GM23338 (cell line): ENCODE data around the gene DROSHA. TPM values are rescaled to one million over a fixed set of nuclear protein-coding genes. Genes with fewer than 3 reads are reported as not detected.

Experiments
- ATAC-seq: fragments of 200-7000 bp; cut with Tn5 transposase; 3 replicates; pipeline ENCODE4 v1.9.1; 2020
- DNase-seq: peaks from one replicate; pipeline ENCODE4 v3.0.0-alpha.2; 2015; ENCODE audit warnings: low spot score
- H2AFZ ChIP-seq: fragments of 200-600 bp; sonication (generic); 2 replicates; pipeline ENCODE4 v1.8.0; 2016; ENCODE audit warnings: antibody characterized with exemption, mild to moderate bottlenecking, moderate library complexity
- H3F3A ChIP-seq: fragments of 200-600 bp; sonication (generic); replicated peaks from 2 replicates; pipeline ENCODE4 v1.8.0; 2017; ENCODE audit warnings: antibody characterized with exemption, mixed run types, low read depth
- H3K27ac ChIP-seq: fragments of 200-600 bp; sonication (generic); 2 replicates; pipeline ENCODE4 v1.6.1; 2016; ENCODE audit warnings: low read depth
- H3K27me3 ChIP-seq: fragments of 200-600 bp; sonication (generic); 2 replicates; pipeline ENCODE4 v1.8.0; 2016; ENCODE audit warnings: mild to moderate bottlenecking, mixed run types, moderate library complexity; ENCODE audit not compliant: insufficient read depth
- H3K36me3 ChIP-seq: fragments of 200-600 bp; sonication (generic); 2 replicates; pipeline ENCODE4 v1.8.0; 2016; ENCODE audit warnings: mild to moderate bottlenecking; ENCODE audit not compliant: insufficient read depth
- H3K4me1 ChIP-seq: fragments of 200-600 bp; sonication (generic); 2 replicates; pipeline ENCODE4 v1.8.0; 2016; ENCODE audit warnings: mild to moderate bottlenecking, moderate library complexity; ENCODE audit not compliant: insufficient read depth
- H3K4me2 ChIP-seq: fragments of 200-600 bp; sonication (generic); 2 replicates; pipeline ENCODE4 v1.7.1; 2017; ENCODE audit warnings: mixed run types
- H3K4me3 ChIP-seq: fragments of 200-600 bp; sonication (generic); 2 replicates; pipeline ENCODE4 v1.6.1; 2016; ENCODE audit warnings: mixed run types
- H3K79me2 ChIP-seq: fragments of 200-600 bp; sonication (generic); replicated peaks from 2 replicates; pipeline ENCODE4 v1.8.0; 2017; ENCODE audit warnings: mild to moderate bottlenecking; ENCODE audit not compliant: insufficient read depth
- H3K9me2 ChIP-seq: fragments of 200-600 bp; sonication (generic); 2 replicates; pipeline ENCODE4 v1.8.0; 2017; ENCODE audit not compliant: insufficient read depth
- H4K20me1 ChIP-seq: fragments of 200-600 bp; sonication (generic); replicated peaks from 2 replicates; pipeline ENCODE4 v1.8.0; 2017; ENCODE audit warnings: mild to moderate bottlenecking; ENCODE audit not compliant: insufficient read depth
- H3K27ac Mint-ChIP-seq: 2 replicates; pipeline ENCODE4 v1.8.0; 2020; ENCODE audit warnings: inconsistent platforms, mild to moderate bottlenecking, moderate library complexity, mixed read lengths
- H3K27me3 Mint-ChIP-seq: 3 replicates; pipeline ENCODE4 v1.8.0; 2022; ENCODE audit warnings: low read depth, mild to moderate bottlenecking, moderate library complexity, mixed read lengths, inconsistent platforms; ENCODE audit not compliant: insufficient read depth, poor library complexity
- H3K36me3 Mint-ChIP-seq: 3 replicates; pipeline ENCODE4 v1.8.0; 2021; ENCODE audit warnings: low read depth, mild to moderate bottlenecking, inconsistent platforms, moderate library complexity, mixed read lengths
- H3K4me1 Mint-ChIP-seq: 3 replicates; pipeline ENCODE4 v1.8.0; 2020; ENCODE audit warnings: mild to moderate bottlenecking, inconsistent platforms, mixed read lengths
- H3K4me3 Mint-ChIP-seq: 3 replicates; pipeline ENCODE4 v1.8.0; 2021; ENCODE audit warnings: moderate library complexity, mild to moderate bottlenecking, inconsistent platforms, mixed read lengths
- H3K9me3 Mint-ChIP-seq: 3 replicates; pipeline ENCODE4 v1.8.0; 2020; ENCODE audit warnings: moderate library complexity, mild to moderate bottlenecking, inconsistent platforms, mixed read lengths
- EZH2 ChIP-seq: fragments of 200-600 bp; sonication (generic); IDR thresholded peaks from one replicate; pipeline ENCODE4 v1.8.0; 2017; ENCODE audit warnings: antibody characterized with exemption, mild to moderate bottlenecking, low read depth; ENCODE audit not compliant: unreplicated experiment
- EZH2phosphoT487 ChIP-seq: fragments of 200-600 bp; sonication (generic); IDR thresholded peaks from one replicate; pipeline ENCODE4 v1.8.1; 2018; ENCODE audit warnings: antibody characterized with exemption; ENCODE audit not compliant: unreplicated experiment
- JUNB ChIP-seq: IDR thresholded peaks from one replicate; pipeline ENCODE4 v1.6.1; 2016; ENCODE audit warnings: antibody characterized with exemption; ENCODE audit not compliant: unreplicated experiment
- NANOG ChIP-seq: IDR thresholded peaks from 2 replicates; pipeline ENCODE4 v1.6.1; 2016; ENCODE audit warnings: antibody characterized with exemption, borderline replicate concordance
- POLR2AphosphoS5 ChIP-seq: IDR thresholded peaks from 2 replicates; pipeline ENCODE4 v1.6.1; 2016; ENCODE audit warnings: antibody characterized with exemption, low read depth
- ZNF114 ChIP-seq: fragments of 250-450 bp; sonication (Bioruptor Pico); IDR thresholded peaks from 2 replicates; pipeline ENCODE4 v1.5.0; 2020; ENCODE audit warnings: mild to moderate bottlenecking, moderate library complexity
- ZNF331 ChIP-seq: fragments of 250-450 bp; sonication (Bioruptor Pico); IDR thresholded peaks from 2 replicates; pipeline ENCODE4 v1.5.0; 2020; ENCODE audit warnings: low read depth, mild to moderate bottlenecking, moderate library complexity
- polyA plus RNA-seq: library from polyadenylated mRNA; unstranded; fragments of >200 nt; fragmentation: Nextera tagmentation; extraction: Ambion mirVana; gene quantifications from 2 replicates; pipeline ENCODE4 v1.2.1, GENCODE V29; 2016
- total RNA-seq: library from RNA; depleted of rRNA; stranded (reverse); fragments of >200 nt; shearing (Covaris generic); gene quantifications from 2 replicates; pipeline ENCODE4 v1.2.3, GENCODE V29; 2014
- TF ChIP-seq, protein P1 (sequence below): fragments of 250-450 bp; sonication (Bioruptor Pico); IDR thresholded peaks from 2 replicates; pipeline ENCODE4 v1.5.0; 2020; ENCODE audit warnings: mild to moderate bottlenecking, moderate library complexity
- TF ChIP-seq, protein P2 (sequence below): IDR thresholded peaks from 2 replicates; pipeline ENCODE4 v1.6.1; 2016; ENCODE audit warnings: antibody characterized with exemption
- TF ChIP-seq, protein P3 (sequence below): IDR thresholded peaks from one replicate; pipeline ENCODE4 v1.6.1; 2018; ENCODE audit warnings: antibody characterized with exemption; ENCODE audit not compliant: unreplicated experiment

Gene DROSHA
- total and polyA plus RNA-seq, 2 experiments from 2014 or later, result 70.6 to 87.8 TPM

DNA sequence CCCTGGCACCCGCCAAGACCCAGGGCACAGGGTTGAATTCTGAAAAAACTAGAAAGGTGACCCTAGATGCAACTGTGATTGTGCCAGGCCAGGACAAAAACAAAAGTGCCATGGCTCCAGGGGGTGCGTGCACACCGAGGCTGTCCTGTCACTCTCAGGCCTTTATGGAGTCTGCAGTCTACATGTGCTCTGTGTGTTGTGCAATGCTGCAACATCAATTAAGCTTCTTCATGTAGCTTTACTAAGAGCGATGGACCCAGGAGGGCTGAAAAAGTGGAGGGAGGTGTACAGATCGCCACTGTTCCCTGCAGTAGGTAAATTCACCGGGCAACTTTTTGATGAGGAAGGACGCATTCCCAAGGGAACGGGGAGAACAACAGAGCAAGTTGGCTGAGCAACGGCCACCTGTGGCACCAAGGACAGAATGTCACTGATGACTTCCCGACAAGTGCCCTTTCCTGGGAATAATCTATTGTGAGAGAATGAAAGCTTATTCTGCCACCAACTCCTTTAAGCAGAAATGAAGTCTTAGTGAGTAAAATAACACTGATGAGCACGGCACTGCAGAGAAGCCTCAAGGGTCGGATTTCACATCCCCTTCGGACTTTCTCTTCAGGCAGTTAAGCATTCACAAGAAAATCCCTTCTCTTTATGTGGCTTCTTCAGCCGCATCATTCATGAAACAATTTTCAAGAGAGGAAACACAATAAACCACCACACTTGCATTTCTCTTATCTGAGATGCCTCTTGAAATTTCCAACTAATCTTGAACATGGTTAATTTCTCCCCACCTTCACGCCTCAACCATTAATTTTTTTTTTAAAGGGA lies 149.6 kb downstream of the DROSHA start (continued):
- TF ChIP-seq, protein P1, sequence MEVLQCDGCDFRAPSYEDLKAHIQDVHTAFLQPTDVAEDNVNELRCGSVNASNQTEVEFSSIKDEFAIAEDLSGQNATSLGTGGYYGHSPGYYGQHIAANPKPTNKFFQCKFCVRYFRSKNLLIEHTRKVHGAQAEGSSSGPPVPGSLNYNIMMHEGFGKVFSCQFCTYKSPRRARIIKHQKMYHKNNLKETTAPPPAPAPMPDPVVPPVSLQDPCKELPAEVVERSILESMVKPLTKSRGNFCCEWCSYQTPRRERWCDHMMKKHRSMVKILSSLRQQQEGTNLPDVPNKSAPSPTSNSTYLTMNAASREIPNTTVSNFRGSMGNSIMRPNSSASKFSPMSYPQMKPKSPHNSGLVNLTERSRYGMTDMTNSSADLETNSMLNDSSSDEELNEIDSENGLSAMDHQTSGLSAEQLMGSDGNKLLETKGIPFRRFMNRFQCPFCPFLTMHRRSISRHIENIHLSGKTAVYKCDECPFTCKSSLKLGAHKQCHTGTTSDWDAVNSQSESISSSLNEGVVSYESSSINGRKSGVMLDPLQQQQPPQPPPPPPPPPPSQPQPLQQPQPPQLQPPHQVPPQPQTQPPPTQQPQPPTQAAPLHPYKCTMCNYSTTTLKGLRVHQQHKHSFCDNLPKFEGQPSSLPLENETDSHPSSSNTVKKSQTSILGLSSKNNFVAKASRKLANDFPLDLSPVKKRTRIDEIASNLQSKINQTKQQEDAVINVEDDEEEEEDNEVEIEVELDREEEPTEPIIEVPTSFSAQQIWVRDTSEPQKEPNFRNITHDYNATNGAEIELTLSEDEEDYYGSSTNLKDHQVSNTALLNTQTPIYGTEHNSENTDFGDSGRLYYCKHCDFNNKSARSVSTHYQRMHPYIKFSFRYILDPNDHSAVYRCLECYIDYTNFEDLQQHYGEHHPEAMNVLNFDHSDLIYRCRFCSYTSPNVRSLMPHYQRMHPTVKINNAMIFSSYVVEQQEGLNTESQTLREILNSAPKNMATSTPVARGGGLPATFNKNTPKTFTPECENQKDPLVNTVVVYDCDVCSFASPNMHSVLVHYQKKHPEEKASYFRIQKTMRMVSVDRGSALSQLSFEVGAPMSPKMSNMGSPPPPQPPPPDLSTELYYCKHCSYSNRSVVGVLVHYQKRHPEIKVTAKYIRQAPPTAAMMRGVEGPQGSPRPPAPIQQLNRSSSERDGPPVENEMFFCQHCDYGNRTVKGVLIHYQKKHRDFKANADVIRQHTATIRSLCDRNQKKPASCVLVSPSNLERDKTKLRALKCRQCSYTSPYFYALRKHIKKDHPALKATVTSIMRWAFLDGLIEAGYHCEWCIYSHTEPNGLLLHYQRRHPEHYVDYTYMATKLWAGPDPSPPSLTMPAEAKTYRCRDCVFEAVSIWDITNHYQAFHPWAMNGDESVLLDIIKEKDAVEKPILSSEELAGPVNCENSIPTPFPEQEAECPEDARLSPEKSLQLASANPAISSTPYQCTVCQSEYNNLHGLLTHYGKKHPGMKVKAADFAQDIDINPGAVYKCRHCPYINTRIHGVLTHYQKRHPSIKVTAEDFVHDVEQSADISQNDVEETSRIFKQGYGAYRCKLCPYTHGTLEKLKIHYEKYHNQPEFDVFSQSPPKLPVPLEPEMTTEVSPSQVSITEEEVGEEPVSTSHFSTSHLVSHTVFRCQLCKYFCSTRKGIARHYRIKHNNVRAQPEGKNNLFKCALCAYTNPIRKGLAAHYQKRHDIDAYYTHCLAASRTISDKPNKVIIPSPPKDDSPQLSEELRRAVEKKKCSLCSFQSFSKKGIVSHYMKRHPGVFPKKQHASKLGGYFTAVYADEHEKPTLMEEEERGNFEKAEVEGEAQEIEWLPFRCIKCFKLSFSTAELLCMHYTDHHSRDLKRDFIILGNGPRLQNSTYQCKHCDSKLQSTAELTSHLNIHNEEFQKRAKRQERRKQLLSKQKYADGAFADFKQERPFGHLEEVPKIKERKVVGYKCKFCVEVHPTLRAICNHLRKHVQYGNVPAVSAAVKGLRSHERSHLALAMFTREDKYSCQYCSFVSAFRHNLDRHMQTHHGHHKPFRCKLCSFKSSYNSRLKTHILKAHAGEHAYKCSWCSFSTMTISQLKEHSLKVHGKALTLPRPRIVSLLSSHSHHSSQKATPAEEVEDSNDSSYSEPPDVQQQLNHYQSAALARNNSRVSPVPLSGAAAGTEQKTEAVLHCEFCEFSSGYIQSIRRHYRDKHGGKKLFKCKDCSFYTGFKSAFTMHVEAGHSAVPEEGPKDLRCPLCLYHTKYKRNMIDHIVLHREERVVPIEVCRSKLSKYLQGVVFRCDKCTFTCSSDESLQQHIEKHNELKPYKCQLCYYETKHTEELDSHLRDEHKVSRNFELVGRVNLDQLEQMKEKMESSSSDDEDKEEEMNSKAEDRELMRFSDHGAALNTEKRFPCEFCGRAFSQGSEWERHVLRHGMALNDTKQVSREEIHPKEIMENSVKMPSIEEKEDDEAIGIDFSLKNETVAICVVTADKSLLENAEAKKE (CRISPR knock-in tag), result no peak
- TF ChIP-seq, protein P2, sequence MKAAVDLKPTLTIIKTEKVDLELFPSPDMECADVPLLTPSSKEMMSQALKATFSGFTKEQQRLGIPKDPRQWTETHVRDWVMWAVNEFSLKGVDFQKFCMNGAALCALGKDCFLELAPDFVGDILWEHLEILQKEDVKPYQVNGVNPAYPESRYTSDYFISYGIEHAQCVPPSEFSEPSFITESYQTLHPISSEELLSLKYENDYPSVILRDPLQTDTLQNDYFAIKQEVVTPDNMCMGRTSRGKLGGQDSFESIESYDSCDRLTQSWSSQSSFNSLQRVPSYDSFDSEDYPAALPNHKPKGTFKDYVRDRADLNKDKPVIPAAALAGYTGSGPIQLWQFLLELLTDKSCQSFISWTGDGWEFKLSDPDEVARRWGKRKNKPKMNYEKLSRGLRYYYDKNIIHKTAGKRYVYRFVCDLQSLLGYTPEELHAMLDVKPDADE, result no peak
- TF ChIP-seq NANOG (no peak), JUNB (no peak), POLR2AphosphoS5 (no peak)

DNA sequence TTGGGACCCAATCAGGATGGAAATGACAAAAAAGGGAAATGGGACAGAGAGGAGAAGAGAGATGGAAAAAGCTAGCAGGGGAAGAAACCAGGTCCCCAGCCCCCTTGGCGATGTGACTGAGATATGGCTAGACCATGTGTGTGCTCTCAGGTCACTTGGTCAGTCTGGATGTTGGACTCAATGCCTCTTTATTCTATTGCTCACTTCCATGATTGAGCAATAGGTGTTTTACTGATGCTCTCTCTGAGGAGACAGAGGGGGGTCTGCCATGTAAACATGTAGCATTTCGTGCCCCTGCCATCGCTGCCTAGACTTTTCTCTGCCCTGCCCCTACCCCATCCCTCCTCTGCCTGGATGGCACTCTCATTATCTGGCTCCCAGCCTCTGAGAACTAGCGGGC lies 150.6 kb downstream of the DROSHA start:
- Mint-ChIP-seq H3K27ac (no peak overlapping the region), H3K9me3 (peaks cover 7% of the 10 kb centered on the region; the same call in 1 of the 3 replicates), H3K27me3 (peaks cover 4% of the 10 kb centered on the region), H3K4me1 (peaks cover 25% of the 10 kb centered on the region), H3K4me3 (no peak overlapping the region), H3K36me3 (no peaks in the 10 kb centered on the region; the same call in 2 of the 3 replicates)
- H3K27ac ChIP-seq, result no peak overlapping the region
- no peaks in the 10 kb centered on the region for H3K9me2 ChIP-seq
- no peaks in the 10 kb centered on the region for H4K20me1 ChIP-seq
- DNase-seq, result no peak
- ATAC-seq, result no peak
- H3K27me3 ChIP-seq, result no peaks in the 10 kb centered on the region
- TF ChIP-seq JUNB, result no peak
- TF ChIP-seq, protein P2, result no peak
- TF ChIP-seq EZH2, result no peak
- TF ChIP-seq POLR2AphosphoS5, result no peak
- no peak for TF ChIP-seq EZH2phosphoT487
- TF ChIP-seq, protein P3, sequence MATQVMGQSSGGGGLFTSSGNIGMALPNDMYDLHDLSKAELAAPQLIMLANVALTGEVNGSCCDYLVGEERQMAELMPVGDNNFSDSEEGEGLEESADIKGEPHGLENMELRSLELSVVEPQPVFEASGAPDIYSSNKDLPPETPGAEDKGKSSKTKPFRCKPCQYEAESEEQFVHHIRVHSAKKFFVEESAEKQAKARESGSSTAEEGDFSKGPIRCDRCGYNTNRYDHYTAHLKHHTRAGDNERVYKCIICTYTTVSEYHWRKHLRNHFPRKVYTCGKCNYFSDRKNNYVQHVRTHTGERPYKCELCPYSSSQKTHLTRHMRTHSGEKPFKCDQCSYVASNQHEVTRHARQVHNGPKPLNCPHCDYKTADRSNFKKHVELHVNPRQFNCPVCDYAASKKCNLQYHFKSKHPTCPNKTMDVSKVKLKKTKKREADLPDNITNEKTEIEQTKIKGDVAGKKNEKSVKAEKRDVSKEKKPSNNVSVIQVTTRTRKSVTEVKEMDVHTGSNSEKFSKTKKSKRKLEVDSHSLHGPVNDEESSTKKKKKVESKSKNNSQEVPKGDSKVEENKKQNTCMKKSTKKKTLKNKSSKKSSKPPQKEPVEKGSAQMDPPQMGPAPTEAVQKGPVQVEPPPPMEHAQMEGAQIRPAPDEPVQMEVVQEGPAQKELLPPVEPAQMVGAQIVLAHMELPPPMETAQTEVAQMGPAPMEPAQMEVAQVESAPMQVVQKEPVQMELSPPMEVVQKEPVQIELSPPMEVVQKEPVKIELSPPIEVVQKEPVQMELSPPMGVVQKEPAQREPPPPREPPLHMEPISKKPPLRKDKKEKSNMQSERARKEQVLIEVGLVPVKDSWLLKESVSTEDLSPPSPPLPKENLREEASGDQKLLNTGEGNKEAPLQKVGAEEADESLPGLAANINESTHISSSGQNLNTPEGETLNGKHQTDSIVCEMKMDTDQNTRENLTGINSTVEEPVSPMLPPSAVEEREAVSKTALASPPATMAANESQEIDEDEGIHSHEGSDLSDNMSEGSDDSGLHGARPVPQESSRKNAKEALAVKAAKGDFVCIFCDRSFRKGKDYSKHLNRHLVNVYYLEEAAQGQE, result no peak
- TF ChIP-seq NANOG, result no peak
- no peak for TF ChIP-seq ZNF331
- no peak for TF ChIP-seq ZNF114 (CRISPR knock-in tag)
- H2AFZ ChIP-seq, result peak overlapping the region; percentile 64; the same call in 1 of the 2 replicates
- H3K79me2 ChIP-seq, result no peaks in the 10 kb centered on the region
- no peak overlapping the region for H3K4me3 ChIP-seq
- H3K4me2 ChIP-seq, result no peak overlapping the region
- peaks cover 17% of the 10 kb centered on the region for H3K4me1 ChIP-seq
- H3F3A ChIP-seq, result no peaks in the 10 kb centered on the region
- no peaks in the 10 kb centered on the region for H3K36me3 ChIP-seq
